ENCODE results near the gene IL1RAPL1.

- TF ChIP-seq CTCF (conservative IDR thresholded peaks at IDR 0.05 in 1 of 2, IDR thresholded peaks at IDR 0.05 in 1 of 2; ENCODE audit: extremely low read depth in 1 of 2, insufficient read depth in 1 of 2, low read depth in 1 of 2, low read length in 2 of 2) = no peak
- TF ChIP-seq EZH2 (IDR thresholded peaks at IDR 0.05; ENCODE audit: borderline replicate concordance, low read length) = no peak
These were observed 1188.6 kb downstream of the IL1RAPL1 start for GRCh38 chrX:29775890-29776289.

Data from mammary epithelial cell (primary cell).